Superior temporal gyrus (tissue), 1 donor: ENCODE data around the gene PTPRJ.
A peak's percentile ranks its signal among the peaks of the same experiment; 100 is the strongest.

Experiments
- DNase-seq: peaks from one replicate; pipeline ENCODE4 v3.0.0-alpha.2; 2016; ENCODE audit errors: extremely low spot score

The PTPRJ gene

DNA sequence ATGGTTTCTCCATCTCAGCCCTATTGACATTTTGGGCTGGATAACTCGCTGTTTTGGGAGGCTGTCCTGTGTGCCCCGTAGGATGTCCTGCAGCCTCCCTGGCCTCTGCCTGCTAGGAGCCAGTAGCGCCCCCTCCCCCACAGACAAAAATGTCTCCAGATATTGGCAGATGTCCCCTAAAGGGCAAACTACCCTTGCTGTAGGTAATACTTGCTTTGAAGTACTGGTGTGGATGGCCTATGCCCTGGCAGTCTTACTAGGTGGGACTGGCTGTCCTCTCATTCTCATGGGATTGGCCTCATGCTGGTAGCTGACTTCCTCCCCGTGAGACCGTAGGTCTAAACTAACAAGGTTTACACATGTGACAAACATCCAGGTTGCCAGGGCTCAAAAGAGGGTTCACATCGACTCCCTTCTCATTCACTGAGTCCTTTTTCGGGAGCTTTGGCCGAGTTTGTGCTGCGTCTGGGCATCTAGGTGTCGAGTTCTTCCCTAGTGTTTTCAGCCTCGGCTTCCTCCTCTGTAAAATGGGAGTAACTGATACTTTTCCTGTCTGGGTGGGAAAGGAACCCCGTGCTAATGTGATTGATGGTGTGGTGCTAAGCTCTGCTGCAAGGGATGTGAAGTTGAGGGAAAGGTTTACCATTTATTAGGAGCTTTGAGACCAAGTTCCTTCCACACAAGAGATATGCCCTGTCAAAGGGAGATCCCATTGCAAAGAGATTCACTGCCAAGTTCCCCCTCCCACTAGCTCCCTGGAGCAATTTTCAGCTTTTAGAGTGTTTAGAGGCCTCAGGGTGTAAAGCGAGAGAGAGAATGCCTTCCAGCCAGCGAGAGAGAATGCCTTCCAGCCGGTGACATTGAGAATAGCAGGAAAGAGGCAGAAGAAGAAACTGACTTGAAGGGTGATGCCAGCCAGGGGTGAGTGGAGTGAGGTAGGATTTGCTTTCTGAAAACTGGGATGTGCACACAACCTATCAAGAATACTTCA, 17.0 kb downstream of the PTPRJ start:
- peak; percentile 7 for DNase-seq

DNA sequence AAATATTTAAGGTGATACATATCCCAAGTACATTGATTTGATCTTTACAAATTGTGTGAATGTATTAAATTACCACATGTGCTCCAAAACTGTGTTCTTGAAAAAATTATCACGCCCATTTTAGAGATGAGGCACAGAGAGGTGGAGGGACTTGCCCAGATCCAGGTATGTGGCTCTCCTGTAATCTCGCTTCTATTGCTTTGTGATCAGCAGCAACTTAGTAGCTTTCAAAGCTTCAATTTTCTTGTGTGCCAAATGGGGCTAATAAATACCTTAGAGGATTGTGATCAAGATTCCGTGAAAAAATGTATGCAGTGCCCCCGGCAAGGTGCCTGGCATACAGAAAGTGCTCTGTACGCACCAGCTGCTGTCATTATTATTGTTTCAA, 18.0 kb downstream of the PTPRJ start:
- DNase-seq = no peak

DNA sequence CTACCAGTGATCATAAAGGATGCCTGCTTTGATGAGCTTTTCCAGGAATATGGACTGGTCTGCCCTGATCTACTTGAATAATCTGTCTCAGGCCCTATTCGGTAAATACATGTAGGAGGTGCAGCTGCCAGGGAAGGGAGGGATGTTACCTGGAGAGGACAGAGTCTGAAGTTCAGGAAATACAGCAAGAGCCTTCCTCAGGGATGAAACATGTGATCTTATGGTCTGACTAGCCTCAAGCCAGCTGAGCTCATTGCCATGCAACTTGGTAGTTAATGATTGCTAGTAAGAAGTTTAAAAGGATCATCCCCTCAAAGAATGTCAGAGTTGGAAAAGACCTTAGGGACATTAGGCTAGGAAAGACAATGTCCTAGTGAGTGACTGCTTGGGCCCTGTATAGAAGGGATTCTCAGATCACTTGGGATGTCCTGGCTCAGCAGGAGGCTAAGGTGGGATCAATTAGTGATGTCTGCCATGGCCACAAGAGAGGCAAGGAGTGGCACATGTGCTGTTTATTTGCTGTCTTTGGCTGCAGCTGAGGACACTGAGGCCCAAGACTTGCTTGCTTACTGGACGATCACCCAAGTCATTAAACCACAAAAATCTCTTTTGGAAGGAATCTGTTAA, 18.5 kb downstream of the PTPRJ start:
- DNase-seq = no peak

DNA sequence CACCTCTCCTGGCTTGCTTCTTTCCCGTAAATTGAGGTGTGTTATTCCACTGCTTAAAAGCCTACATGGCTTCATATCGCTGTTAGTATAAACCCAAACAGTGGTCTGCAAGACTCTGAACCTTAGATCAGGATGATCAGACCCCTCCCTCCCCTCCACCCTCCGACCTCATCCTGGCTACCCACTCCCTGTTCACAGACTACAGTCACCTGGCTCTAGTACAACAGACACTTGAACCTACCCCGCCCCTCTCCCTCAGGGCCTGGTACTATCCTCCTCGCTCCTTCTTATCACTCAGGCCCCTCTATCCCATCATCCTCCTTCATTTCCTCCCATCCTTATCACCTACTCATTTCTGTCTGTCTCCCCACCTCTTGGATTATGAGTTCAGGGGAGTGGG, 20.1 kb downstream of the PTPRJ start:
- no peak for DNase-seq

DNA sequence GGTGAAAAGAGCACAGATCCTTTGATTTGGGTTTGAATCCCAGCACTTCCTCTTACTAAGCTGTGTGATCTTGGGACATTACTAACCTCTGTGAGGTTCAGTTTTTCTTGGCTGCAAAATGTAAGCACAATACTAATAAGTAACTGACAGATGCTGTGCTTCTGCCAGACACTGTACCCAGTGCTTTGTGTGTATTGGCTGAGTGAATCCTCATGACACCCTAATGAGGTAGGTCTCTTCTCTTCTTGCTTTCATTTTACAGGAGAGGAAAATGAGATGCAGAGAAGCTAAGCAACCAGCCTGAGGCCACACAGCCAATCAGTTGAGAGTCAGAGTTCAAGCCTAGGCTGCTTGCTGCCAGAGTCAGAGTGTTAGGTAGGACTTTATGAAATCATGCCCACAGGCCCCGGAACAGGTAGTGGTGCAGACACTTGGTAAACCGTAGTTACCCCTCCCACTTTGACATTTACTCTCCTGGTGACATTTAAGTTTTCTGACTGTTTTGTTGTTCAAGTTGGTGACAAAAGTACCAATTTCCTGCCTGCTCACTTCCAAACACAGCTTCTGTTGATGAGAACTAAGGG, 21.2 kb downstream of the PTPRJ start:
- DNase-seq = no peak

DNA sequence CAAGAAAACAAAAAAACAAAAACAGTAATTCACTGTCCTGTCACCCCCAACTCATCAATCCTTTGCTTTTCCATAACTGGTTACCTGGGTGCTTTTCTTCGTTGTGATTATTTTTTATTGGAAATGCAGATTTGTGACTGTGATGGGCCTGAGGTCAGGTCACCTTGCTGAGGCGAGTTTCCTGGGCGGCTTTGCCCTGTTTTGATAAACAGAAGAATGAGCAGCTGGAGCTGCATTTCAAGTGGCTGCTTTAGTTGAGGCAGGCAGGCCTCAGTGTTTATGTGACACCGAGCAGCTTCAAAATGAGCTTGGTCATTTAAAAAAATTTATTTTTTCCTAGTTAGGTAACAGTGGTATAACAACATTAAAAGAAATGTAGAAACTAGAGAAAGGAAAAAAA, 22.2 kb downstream of the PTPRJ start:
- no peak for DNase-seq

DNA sequence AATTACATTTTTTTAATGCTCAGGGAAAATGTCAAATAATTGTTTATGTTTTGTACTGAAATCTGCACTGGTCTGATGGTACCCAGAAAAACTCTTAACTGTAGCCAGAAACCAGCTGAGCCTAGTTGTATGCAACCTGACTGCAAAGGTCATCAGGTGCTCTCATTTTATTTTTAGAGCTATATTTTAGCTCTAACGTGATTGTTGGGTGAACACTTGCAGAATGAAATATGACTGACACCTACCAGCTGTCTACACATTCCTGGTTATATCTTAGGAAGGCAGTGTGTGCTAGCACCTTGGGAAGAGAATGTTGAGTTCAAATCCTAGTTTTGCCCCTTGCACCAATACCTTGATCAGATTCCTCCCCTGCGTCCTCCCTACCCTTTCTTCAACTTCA, 23.6 kb downstream of the PTPRJ start:
- no peak for DNase-seq

DNA sequence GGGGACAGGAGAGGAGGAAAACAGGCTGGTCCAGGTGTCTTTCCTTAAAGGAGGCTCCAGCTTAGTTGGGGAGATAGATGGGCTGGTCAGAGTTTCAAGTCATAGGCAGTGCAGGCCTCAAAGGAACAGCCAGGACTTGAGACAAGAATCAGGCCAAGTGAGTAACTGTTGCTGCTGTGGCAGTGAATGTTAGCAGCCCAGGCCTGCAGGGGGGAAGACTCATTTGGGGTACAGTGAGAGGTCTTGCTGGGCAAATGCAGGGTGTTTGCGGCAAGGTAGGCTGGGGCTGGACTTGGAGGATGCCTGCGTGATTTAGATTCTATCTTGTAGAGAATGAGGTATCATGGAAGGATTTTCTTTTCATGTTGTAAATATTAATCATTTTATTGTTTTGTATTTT, 24.1 kb downstream of the PTPRJ start:
- no peak for DNase-seq

DNA sequence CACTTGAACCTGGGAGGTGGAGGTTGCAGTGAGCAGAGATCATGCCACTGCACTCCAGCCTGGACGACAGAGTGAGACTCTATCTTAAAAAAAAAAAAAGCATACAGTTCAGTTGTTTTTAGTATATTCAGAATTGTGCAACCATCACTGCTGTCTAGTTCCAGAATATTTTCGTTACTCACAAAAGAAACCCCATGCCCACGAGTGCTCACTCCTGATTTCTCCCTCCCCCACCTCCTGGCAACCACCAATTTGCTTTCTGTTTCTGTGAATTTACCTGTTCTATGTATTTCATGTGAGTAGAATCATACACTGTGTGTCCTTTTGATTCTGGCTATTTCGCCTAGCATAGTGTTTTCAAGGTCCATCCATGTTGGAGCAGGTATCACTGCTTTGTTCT, 24.8 kb downstream of the PTPRJ start:
- no peak for DNase-seq

DNA sequence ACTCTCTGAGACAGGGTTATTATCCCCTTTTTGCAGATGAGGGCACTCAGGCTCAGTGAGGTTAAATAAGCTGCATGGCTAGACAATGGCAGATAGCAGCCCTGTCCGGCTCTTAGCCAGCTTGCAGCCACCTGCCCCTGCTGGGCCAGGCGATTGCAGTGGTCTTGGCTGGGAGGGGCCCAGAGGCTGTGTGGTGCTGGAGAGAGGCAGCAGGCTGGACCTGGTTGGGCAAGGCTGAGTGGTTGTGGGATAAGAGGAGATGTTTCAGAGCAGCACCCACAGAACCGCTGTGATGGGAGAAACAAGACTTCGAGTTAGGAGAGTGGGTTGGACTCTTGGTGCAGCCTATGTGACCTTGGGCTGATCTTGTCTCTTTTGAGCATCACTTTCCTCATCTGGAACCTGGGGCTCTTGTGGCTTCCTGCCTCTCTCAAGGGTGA, 25.5 kb downstream of the PTPRJ start:
- DNase-seq = no peak

DNA sequence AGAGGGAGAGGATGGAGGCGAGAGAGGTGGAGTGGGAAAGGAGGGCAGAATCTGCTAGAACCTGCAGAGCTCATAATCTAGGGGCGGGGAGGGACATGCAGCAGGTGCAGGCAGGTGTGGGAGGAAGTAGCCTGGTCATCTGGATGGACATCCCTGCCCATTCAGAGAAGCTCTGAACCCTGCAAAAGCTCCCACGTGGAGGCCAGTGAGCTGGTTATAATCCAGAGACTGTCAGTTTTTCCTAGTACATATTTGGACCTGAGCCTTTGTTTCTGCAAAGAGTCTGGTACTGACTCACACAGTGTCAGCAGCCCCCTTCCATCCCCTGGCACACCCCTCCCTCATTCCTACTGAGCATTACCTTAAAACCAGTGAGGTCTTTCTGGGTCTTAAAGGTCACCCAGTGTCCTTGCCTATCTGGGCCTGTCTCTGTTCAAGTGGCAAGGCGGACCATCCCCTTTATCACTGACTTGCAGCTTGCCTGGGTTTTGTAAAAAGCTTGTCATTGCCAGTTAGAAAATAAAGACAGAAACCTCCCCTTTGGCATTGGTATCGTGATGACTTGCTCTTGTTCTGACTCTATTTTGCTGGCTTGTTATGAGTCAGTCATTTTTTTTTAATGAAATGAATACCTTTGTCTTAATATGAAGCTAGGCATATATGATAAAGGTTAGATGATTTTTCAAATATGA, 26.1 kb downstream of the PTPRJ start:
- DNase-seq = no peak

DNA sequence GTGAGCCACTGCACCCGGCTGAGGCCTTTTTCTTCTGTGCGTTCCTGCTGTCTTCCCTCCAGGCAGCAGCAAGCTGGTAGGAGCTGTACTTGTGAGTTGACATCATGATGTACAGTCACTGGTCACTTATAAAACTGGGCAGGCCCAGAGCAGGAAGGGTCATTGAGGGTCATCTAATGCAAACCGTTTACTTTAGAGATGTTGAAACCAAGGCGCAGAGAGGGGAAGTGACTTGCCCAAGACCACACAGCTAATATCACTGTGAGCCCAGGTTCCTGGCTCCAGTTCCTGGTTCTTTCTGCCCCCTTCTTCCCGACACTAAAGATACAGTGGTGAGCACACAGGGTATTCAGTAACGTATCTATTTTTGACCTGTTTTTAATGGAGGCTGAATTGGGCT, 27.3 kb downstream of the PTPRJ start:
- no peak for DNase-seq

DNA sequence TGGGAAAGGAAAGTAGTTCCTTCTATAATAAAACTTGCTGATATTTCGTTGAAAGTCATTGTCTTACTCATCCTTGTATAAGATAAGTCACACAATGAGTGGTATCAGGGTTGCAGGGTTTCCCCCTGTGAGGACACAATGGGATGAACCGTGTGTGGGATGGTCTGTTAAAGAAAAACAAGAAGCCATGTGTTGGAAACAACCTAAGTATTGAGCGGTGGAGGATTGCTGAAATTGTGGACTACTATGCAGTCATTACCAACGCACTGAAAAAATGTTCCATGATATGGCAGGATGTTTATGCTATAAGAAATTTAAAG, 28.6 kb downstream of the PTPRJ start:
- no peak for DNase-seq

DNA sequence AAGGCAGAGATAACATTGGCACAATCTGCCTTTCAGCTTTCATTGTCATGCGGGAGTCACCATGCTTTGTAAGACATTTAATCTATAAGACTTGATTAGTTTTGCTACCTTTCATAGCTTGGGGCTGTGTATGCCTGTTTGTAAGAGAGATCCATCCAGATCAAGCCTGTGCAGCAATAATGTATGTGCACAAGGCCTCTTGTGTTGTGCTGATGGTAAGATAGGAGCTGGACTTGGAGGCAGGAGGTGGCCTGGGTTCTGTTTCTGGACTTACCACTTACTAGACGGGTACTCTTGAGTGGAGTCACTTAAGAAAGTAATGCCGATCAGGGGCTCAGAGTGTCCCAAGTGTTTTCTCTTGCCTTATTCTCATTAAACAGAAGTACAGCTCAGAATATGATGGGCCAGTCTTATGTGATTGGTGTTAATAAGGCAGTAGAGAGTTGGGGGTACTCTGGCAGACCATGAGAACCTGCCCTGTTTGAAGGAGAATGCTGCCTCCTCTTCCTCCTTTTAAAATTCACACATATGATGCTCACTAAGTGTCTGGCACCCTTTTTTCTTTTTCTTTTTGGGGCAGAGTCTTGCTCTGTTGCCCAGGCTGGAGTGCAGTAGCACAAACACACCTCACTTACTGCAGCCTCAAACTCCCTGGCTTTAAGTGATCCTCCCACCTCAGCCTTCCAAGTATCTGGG, 30.9 kb downstream of the PTPRJ start:
- no peak for DNase-seq

DNA sequence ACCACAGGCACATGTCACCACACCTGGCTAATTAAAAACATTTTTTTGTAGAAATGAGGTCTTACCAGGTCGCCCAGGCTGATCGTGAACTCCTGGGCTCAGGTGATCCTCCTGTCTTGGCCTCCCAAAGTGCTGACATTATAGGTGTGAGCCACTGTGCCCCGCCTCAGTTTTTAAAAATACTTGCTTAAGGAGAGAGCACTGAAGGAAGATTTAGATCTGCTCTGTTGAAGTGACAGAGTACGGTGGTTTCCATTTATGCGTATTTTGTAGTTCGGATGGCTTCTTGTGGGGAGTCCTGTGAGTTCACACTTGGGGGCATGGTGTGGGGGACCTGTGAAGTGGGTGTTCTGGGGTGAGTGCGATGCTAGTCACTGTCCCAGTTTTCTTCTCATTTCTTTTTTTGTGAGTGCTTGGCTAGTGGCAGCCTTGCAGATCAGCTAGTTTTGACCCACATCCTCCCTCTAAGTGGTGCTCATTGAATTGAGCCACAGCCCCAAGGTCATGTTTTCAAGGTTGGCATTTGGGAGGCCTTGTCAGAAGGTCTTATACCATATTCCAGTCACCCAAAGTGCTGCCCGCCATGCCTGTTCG, 31.5 kb downstream of the PTPRJ start:
- DNase-seq = no peak

DNA sequence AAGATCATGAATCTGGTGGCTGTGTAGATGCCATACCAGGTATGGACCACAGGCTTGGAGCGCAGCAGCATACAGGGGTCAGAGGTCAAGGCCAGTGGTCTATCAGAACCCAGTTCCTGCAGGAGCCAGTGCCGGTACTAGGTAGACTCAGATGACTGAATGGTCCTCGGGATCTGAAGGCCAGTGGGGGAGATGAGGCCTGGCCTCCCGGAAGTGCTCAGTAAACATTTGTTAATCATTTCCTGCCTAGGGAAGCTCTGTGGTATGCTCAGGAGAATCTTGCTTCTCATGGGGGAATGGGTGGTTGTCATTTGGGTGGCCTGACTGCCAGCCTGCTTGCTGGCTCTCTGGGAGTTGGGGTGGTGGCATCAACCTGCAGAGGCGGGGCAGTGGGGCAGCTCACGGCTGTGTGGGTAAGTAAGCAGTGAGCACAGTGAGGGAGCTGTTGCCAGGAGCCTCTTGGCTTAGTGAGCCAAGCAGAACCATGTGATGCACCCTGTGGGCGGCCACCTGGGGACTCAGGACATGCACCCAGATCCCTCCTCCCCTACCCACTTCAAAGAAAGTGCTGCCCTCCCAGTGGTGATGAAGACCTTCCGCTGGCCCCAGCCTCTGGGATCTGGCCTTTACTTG, 33.0 kb downstream of the PTPRJ start:
- DNase-seq = no peak

DNA sequence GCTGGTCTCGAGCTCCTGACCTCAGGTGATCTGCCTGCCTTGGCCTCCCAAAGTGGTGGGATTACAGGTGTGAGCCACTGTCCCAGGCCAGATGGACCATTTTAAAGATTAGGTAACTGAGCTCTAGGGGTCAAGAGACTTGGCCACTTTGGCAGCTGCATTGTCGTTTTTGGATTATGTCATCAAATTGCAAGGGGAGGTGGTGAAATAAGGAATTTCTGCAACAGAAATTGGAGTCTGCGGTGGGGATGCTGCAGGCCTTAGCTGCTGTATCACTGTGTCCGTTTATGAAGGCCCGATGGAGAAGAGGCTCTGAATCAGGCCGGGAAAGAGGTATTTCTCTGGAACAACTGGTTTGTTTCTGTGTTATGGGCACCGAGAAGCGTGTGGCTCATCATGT, 34.6 kb downstream of the PTPRJ start:
- no peak for DNase-seq

DNA sequence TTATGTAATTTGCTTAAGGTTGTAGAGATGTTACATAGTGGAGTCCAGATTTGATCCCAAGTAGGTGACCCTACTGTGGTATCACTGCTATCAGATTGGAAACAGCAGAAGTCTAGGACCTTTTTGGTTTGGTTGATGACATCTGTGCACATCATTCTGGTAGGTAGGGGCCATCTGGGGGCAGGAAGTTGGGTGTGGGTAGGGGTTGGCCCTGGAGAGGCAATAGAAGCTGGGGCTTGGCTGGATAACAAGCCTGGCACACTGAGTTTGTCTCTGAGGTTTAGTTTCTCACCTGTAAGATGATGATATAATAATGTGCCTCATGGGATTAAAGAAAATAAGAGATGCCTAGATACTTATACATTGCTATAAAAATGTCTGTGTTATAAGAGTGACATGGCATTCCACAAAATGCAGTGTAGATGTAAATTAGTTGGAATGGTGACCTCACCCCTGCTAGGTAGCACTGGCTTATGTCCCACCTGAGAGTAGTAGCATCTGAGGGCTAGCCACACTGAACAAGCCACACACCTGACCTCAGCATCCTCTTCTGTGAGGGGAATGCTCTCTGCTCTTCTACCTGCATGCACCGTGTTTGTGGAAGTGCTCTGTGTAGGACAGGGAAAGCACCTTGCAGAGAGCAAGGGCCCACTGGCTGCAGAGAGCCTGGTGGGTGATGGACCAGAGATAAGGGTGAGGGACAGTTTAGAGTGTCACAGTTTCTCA, 36.9 kb downstream of the PTPRJ start:
- DNase-seq = no peak

DNA sequence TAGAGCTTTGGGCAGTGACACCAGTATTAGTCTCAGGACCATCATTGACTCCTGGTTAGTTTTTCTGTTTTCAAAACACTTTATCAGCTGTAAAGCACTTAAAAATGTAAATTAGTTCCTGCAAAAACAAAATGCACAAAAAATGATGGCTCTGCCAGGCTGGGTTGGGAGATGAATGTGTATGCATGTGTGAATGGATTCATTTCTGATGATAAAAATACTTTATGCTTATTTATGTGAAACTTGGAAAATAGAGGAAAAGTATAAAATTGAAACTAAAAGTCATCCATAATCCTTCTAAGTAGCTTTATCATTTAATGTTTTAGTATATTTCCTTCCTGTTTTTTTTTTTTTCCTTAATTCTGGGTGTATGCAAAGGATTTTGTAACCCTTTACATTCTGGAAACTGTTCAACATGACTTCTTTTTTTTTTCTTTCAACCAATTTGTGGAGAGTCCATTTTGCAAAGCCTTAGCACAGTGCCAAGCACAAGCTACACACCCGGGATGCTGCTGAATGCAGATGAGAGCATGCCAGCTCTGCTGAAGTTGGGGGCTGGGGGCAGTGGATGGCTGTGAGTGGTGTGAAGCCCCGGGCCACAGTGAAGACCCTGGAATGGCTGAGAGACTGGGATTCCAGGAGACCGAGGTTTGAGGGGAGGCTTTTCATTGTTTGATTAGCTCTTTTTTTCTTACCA, 37.6 kb downstream of the PTPRJ start:
- no peak for DNase-seq
